ENCODE results near the gene FHOD1.

Gene FHOD1

DNA sequence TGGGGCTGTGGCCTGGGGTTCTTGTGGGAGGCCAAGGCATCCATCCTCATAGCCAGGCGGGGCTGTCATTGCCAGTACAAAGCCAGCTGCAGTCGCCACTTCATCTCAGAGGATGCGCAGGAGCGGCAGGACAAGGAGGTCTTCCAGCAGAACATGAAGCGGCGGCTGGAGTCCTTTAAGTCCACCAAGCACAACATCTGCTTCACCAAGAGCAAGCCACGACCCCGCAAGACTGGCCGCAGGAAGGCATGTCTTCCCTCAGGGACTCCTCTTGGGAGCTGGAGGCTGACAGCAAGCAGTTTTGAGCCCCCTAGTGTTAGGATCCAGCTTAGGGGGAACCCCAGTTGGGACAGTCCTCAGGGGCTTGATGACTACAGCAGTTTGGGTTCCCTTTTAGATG is 17.0 kb upstream of the FHOD1 start:
- Histone ChIP-seq H3K9me3 (ENCODE audit: low read length) (no peaks in the 10 kb centered on the region), H3K4me2 (ENCODE audit: low read length) (no peak overlapping the region), H3K36me3 (ENCODE audit: insufficient read depth, low read length) (no peaks in the 10 kb centered on the region), H2AFZ (ENCODE audit: low read length) (no peak overlapping the region), H3K27me3 (ENCODE audit: insufficient read depth, low read length) (0 out of 2 replicates have a peak, but pooled peaks cover 5% of the 10 kb centered on the region), H3F3A (ENCODE audit: insufficient read depth, low read length) (no peaks in the 10 kb centered on the region), H3K9ac (ENCODE audit: low read length) (no peak overlapping the region), H3K4me3 (ENCODE audit: low read depth, low read length, poor library complexity, severe bottlenecking) (no peak overlapping the region), H3K79me2 (ENCODE audit: insufficient read depth, low read length) (no peaks in the 10 kb centered on the region), H3K27ac (ENCODE audit: low read depth, low read length, poor library complexity, severe bottlenecking) (no peak overlapping the region), H3K9me2 (ENCODE audit: low read depth, low read length) (no peaks in the 10 kb centered on the region), H3K4me1 (ENCODE audit: insufficient read depth, low read length, severe bottlenecking) (no peaks in the 10 kb centered on the region), H4K20me1 (ENCODE audit: insufficient read depth, low read length) (no peaks in the 10 kb centered on the region)
- no peak for TF ChIP-seq EZH2 (IDR thresholded peaks at IDR 0.05; ENCODE audit: borderline replicate concordance, low read length)
- peak; percentile 26; the same call in 1 of the 2 replicates for TF ChIP-seq CTCF (IDR thresholded peaks at IDR 0.05; ENCODE audit: low read length)

DNA sequence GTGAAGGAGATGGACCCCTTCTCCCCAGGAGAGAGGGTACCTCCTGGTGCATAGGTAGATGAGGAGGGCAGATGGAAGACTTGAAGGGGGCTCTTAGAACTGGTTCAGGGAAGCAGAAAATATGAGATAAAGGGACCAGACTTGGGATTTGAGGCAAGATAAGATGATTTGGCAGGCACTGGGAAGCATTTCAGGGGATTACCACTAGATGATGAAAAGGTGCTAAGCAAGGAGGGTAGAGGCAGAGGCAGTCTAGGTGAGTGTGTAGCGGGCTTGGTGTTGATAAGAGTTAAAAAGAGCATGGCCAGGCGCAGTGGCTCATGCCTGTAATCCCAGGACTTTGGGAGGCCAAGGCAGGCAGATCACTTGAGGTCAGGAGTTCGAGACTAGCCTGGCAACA is 15.9 kb upstream of the FHOD1 start:
- Histone ChIP-seq H3F3A (ENCODE audit: insufficient read depth, low read length) (no peaks in the 10 kb centered on the region), H3K4me2 (ENCODE audit: low read length) (no peak overlapping the region), H3K79me2 (ENCODE audit: insufficient read depth, low read length) (no peaks in the 10 kb centered on the region), H3K4me1 (ENCODE audit: insufficient read depth, low read length, severe bottlenecking) (no peaks in the 10 kb centered on the region), H3K27ac (ENCODE audit: low read depth, low read length, poor library complexity, severe bottlenecking) (no peak overlapping the region), H3K9me2 (ENCODE audit: low read depth, low read length) (no peaks in the 10 kb centered on the region), H2AFZ (ENCODE audit: low read length) (no peak overlapping the region), H3K9ac (ENCODE audit: low read length) (no peak overlapping the region), H4K20me1 (ENCODE audit: insufficient read depth, low read length) (no peaks in the 10 kb centered on the region), H3K27me3 (ENCODE audit: insufficient read depth, low read length) (0 out of 2 replicates have a peak, but pooled peaks cover 5% of the 10 kb centered on the region), H3K4me3 (ENCODE audit: low read depth, low read length, poor library complexity, severe bottlenecking) (no peak overlapping the region), H3K9me3 (ENCODE audit: low read length) (no peaks in the 10 kb centered on the region), H3K36me3 (ENCODE audit: insufficient read depth, low read length) (no peaks in the 10 kb centered on the region)
- TF ChIP-seq CTCF (IDR thresholded peaks at IDR 0.05; ENCODE audit: low read length) (no peak), EZH2 (IDR thresholded peaks at IDR 0.05; ENCODE audit: borderline replicate concordance, low read length) (no peak)

GRCh38 chr16:67260426-67261063 is 13.3 kb upstream of the FHOD1 start:
- Histone ChIP-seq H3K9ac (ENCODE audit: low read length) (no peak overlapping the region), H3K27me3 (ENCODE audit: insufficient read depth, low read length) (no peaks in the 10 kb centered on the region), H3K9me2 (ENCODE audit: low read depth, low read length) (no peaks in the 10 kb centered on the region), H4K20me1 (ENCODE audit: insufficient read depth, low read length) (no peaks in the 10 kb centered on the region), H3F3A (ENCODE audit: insufficient read depth, low read length) (no peaks in the 10 kb centered on the region), H3K36me3 (ENCODE audit: insufficient read depth, low read length) (no peaks in the 10 kb centered on the region), H3K9me3 (ENCODE audit: low read length) (no peaks in the 10 kb centered on the region), H3K4me2 (ENCODE audit: low read length) (no peak overlapping the region), H3K79me2 (ENCODE audit: insufficient read depth, low read length) (no peaks in the 10 kb centered on the region), H3K27ac (ENCODE audit: low read depth, low read length, poor library complexity, severe bottlenecking) (no peak overlapping the region), H3K4me3 (ENCODE audit: low read depth, low read length, poor library complexity, severe bottlenecking) (no peak overlapping the region), H2AFZ (ENCODE audit: low read length) (no peak overlapping the region), H3K4me1 (ENCODE audit: insufficient read depth, low read length, severe bottlenecking) (no peaks in the 10 kb centered on the region)
- TF ChIP-seq EZH2 (IDR thresholded peaks at IDR 0.05; ENCODE audit: borderline replicate concordance, low read length) (no peak), CTCF (IDR thresholded peaks at IDR 0.05; ENCODE audit: low read length) (peak; percentile 64)
